Neural progenitor cell (in vitro differentiated cells): ENCODE measurements around the gene KNDC1.
"Not testable (repeated sequence)": the region's sequence is repeated elsewhere in the genome, so short reads cannot be mapped to it uniquely, and the experiment has no call there.

Experiments used
- EZH2 ChIP-seq: fragments of 200-600 bp; sonication (generic); IDR thresholded peaks from 2 replicates; pipeline ENCODE4 v1.6.1; 2017; ENCODE audit warnings: antibody characterized with exemption, mild to moderate bottlenecking, moderate library complexity
- EZH2phosphoT487 ChIP-seq: fragments of 200-600 bp; sonication (generic); IDR thresholded peaks from 2 replicates; pipeline ENCODE4 v1.6.1; 2017; ENCODE audit warnings: antibody characterized with exemption
- TF ChIP-seq, protein P1 (sequence below): fragments of 200-600 bp; sonication (generic); IDR thresholded peaks from 2 replicates; pipeline ENCODE4 v1.5.1; 2017; ENCODE audit warnings: antibody characterized with exemption, mild to moderate bottlenecking

DNA sequence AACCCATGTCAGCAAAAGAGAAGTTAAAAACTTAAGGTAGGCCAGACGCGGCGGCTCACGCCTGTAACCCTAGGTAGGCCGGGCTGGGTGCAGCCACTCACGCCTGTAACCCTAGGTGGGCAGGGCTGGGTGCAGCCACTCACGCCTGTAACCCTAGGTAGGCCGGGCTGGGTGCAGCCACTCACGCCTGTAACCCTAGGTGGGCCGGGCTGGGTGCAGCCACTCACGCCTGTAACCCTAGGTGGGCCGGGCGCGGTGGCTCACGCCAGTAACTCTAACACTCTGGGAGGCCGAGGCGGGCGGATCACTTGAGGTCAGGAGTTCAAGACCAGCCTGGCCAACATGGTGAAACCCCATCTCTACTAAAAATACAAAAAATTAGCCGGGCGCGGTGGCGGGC, 61.7 kb downstream of the KNDC1 start:
- TF ChIP-seq EZH2, EZH2phosphoT487: not testable (repeated sequence)
- TF ChIP-seq, protein P1, sequence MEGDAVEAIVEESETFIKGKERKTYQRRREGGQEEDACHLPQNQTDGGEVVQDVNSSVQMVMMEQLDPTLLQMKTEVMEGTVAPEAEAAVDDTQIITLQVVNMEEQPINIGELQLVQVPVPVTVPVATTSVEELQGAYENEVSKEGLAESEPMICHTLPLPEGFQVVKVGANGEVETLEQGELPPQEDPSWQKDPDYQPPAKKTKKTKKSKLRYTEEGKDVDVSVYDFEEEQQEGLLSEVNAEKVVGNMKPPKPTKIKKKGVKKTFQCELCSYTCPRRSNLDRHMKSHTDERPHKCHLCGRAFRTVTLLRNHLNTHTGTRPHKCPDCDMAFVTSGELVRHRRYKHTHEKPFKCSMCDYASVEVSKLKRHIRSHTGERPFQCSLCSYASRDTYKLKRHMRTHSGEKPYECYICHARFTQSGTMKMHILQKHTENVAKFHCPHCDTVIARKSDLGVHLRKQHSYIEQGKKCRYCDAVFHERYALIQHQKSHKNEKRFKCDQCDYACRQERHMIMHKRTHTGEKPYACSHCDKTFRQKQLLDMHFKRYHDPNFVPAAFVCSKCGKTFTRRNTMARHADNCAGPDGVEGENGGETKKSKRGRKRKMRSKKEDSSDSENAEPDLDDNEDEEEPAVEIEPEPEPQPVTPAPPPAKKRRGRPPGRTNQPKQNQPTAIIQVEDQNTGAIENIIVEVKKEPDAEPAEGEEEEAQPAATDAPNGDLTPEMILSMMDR = not testable (repeated sequence)
